Measurements from ENCODE around the gene GID8.

DNA sequence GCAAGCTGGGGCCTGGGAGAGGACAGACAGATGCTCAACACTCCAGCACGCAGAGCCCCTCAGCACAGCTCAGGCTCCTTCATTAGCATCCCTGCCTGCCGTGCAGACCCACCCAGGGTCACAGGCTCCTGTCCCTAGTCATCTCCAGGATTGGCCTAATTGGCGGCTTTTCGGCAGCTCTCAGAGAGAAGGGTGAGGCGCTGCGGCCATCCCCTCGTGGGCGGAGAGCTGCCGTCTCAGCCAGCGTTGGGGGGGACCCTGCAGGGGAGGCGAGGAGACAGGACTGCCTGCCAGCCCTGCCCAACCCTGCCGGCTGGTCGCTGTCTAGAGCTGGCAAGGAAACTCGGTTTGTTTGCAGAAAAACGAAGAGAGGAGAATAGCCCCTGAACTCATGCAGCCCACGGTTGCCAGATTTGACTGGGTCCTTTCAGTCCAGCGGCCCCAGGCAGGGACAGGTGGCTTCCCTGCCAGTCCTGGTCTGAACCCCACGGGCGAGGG lies 42.0 kb downstream of the GID8 start:
- no peak for TF ChIP-seq EP300 (IDR thresholded peaks at IDR 0.05)
- TF ChIP-seq, protein P1, sequence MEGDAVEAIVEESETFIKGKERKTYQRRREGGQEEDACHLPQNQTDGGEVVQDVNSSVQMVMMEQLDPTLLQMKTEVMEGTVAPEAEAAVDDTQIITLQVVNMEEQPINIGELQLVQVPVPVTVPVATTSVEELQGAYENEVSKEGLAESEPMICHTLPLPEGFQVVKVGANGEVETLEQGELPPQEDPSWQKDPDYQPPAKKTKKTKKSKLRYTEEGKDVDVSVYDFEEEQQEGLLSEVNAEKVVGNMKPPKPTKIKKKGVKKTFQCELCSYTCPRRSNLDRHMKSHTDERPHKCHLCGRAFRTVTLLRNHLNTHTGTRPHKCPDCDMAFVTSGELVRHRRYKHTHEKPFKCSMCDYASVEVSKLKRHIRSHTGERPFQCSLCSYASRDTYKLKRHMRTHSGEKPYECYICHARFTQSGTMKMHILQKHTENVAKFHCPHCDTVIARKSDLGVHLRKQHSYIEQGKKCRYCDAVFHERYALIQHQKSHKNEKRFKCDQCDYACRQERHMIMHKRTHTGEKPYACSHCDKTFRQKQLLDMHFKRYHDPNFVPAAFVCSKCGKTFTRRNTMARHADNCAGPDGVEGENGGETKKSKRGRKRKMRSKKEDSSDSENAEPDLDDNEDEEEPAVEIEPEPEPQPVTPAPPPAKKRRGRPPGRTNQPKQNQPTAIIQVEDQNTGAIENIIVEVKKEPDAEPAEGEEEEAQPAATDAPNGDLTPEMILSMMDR (IDR thresholded peaks at IDR 0.05) = no peak
- TF ChIP-seq POLR2A (IDR thresholded peaks at IDR 0.05) = no peak
